Stimulated activated CD8-positive, alpha-beta memory T cell treated with anti-CD3 and anti-CD28 coated beads, Interleukin-7, amount 100 ng/mL, for 4 hours (primary cell): ENCODE measurements around the gene SDK2.

ENCODE experiments used
- DNase-seq, 2 donors: peaks; one replicate each; pipeline ENCODE4 v3.0.0-alpha.2; 2020; ENCODE audit warnings: low read depth in 2 of 2

The SDK2 gene

GRCh38 chr17:73644145-73645049 lies at the start of gene SDK2:
TSS of gene SDK2 (minus strand) at chr17:73644445. CDS start at chr17:73644088, 357 bp downstream.
- DNase-seq = no peak

- no peak for DNase-seq
These were observed 48.8 kb upstream of the SDK2 start for GRCh38 chr17:73693071-73693470.

GRCh38 chr17:73691321-73691766 lies 47.1 kb upstream of the SDK2 start:
- no peak for DNase-seq

GRCh38 chr17:73690676-73691075 lies 46.4 kb upstream of the SDK2 start:
- DNase-seq = no peak

GRCh38 chr17:73689596-73690275 lies 45.5 kb upstream of the SDK2 start:
- DNase-seq = no peak

- DNase-seq = no peak
These were observed 42.7 kb upstream of the SDK2 start for GRCh38 chr17:73686961-73687360.

GRCh38 chr17:73686126-73686525 lies 41.9 kb upstream of the SDK2 start:
- no peak for DNase-seq

- no peak for DNase-seq
These were observed 39.9 kb upstream of the SDK2 start for GRCh38 chr17:73684183-73684582.

GRCh38 chr17:73683771-73684170 lies 39.5 kb upstream of the SDK2 start:
- DNase-seq = no peak

GRCh38 chr17:73681946-73682345 lies 37.7 kb upstream of the SDK2 start:
- no peak for DNase-seq

GRCh38 chr17:73679476-73679875 lies 35.2 kb upstream of the SDK2 start:
- no peak for DNase-seq

- DNase-seq = no peak
These were observed 34.8 kb upstream of the SDK2 start for GRCh38 chr17:73678999-73679398.

GRCh38 chr17:73669771-73670170 lies 25.5 kb upstream of the SDK2 start:
- DNase-seq = no peak

- DNase-seq = no peak
These were observed 23.1 kb upstream of the SDK2 start for GRCh38 chr17:73667181-73667959.

- DNase-seq = no peak
These were observed 19.4 kb upstream of the SDK2 start for GRCh38 chr17:73663614-73664013.

GRCh38 chr17:73660366-73660765 lies 16.1 kb upstream of the SDK2 start:
- DNase-seq = no peak

- no peak for DNase-seq
These were observed 14.7 kb upstream of the SDK2 start for GRCh38 chr17:73658821-73659515.

GRCh38 chr17:73657473-73658116 lies 13.3 kb upstream of the SDK2 start:
- DNase-seq = no peak

- DNase-seq = no peak
These were observed 10.0 kb upstream of the SDK2 start for GRCh38 chr17:73654241-73654640.

GRCh38 chr17:73653810-73654209 lies 9.6 kb upstream of the SDK2 start:
- no peak for DNase-seq

- DNase-seq = no peak
These were observed 8.7 kb upstream of the SDK2 start for GRCh38 chr17:73652886-73653480.
